AG10803 (cell line): ENCODE results near the gene ITGAE.

Source experiments
- DNase-seq: peaks from one replicate; pipeline ENCODE4 v3.0.0; 2010; ENCODE audit warnings: low read depth
- H3K4me3 ChIP-seq: 2 replicates; pipeline ENCODE4 v1.5.1; 2011; ENCODE audit warnings: mild to moderate bottlenecking, low read length, control low read depth
- TF ChIP-seq, protein P1 (sequence below): conservative IDR thresholded peaks from 2 replicates; pipeline ENCODE4 v1.5.1; 2011; ENCODE audit warnings: mild to moderate bottlenecking, low read length, control low read depth, inconsistent platforms

Gene ITGAE

DNA sequence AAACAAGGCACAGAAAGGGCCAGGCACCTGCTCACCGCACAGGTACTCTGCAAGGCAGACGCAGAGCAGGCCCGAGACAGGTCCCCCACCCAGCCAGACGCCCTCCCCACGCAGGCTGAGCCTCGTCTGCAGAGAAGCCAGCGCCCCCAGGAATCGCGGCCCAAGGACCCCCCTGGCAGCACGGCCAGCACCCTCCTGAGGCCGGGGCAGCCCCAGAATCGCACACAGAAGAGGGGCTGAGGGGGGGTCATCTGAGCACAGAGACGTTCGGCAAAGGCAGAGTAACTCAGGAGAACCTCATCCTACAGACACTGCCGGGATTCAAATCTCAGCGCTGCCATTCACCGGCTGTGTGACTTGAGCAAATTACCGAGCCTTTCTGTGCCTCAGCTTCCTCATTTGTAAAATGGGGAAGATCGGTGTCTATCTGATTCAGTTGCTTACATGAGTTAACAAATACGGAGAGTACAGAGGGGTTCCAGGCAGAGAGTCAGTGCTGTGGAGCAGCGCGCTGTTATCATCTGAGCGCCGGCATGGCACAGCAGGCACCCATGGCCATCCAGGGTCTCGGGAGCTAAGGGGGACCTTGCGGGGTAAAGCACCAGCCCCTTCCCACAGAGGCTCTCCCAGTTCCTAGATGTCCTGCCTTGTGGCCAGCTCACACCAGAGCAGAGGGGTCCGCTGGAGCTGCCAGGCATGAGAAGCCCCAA lies 122.0 kb downstream of the ITGAE start:
- TF ChIP-seq, protein P1, sequence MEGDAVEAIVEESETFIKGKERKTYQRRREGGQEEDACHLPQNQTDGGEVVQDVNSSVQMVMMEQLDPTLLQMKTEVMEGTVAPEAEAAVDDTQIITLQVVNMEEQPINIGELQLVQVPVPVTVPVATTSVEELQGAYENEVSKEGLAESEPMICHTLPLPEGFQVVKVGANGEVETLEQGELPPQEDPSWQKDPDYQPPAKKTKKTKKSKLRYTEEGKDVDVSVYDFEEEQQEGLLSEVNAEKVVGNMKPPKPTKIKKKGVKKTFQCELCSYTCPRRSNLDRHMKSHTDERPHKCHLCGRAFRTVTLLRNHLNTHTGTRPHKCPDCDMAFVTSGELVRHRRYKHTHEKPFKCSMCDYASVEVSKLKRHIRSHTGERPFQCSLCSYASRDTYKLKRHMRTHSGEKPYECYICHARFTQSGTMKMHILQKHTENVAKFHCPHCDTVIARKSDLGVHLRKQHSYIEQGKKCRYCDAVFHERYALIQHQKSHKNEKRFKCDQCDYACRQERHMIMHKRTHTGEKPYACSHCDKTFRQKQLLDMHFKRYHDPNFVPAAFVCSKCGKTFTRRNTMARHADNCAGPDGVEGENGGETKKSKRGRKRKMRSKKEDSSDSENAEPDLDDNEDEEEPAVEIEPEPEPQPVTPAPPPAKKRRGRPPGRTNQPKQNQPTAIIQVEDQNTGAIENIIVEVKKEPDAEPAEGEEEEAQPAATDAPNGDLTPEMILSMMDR = no peak
- H3K4me3 ChIP-seq = no peak overlapping the region
- no peak for DNase-seq

GRCh38 chr17:3678095-3678820 lies 122.7 kb downstream of the ITGAE start:
- DNase-seq = no peak
- TF ChIP-seq, protein P1 = no peak
- no peak overlapping the region for H3K4me3 ChIP-seq

GRCh38 chr17:3675886-3676285 lies 125.1 kb downstream of the ITGAE start:
- no peak for DNase-seq

GRCh38 chr17:3672571-3672970 lies 128.4 kb downstream of the ITGAE start:
- TF ChIP-seq, protein P1 = no peak
- DNase-seq = no peak
- H3K4me3 ChIP-seq = no peak overlapping the region

More at GRCh38 chr17:3675886-3676285, 125.1 kb downstream of the ITGAE start:
- no peak overlapping the region for H3K4me3 ChIP-seq
- TF ChIP-seq, protein P1 = no peak

- DNase-seq = no peak
- TF ChIP-seq, protein P1 = no peak
- peak overlapping the region; percentile 89 for H3K4me3 ChIP-seq
Observed at GRCh38 chr17:3669548-3669947, 131.4 kb downstream of the ITGAE start.

GRCh38 chr17:3669085-3669347 lies 132.0 kb downstream of the ITGAE start:
- DNase-seq = no peak
- H3K4me3 ChIP-seq = peak overlapping the region; percentile 89
- TF ChIP-seq, protein P1 = no peak
